Hematopoietic multipotent progenitor cell treated with erythropoietin and hydrocortisone succinate and interleukin-3 and kit ligand, for 15 days (in vitro differentiated cells): Measurements from ENCODE around the gene SPAG9.
"Not testable (repeated sequence)": the region's sequence is repeated elsewhere in the genome, so short reads cannot be mapped to it uniquely, and the experiment has no call there.

Source experiments
- DNase-seq: peaks from one replicate; pipeline ENCODE4 v3.0.0-alpha.2; 2015; ENCODE audit warnings: low spot score

The SPAG9 gene

GRCh38 chr17:51142597-51142996, 21.9 kb upstream of the SPAG9 start:
- DNase-seq: no peak

GRCh38 chr17:51135956-51136355, 15.3 kb upstream of the SPAG9 start:
- DNase-seq: no peak

- no peak for DNase-seq
These were observed 12.7 kb upstream of the SPAG9 start for GRCh38 chr17:51133365-51133764.

- no peak for DNase-seq
These were observed 12.3 kb upstream of the SPAG9 start for GRCh38 chr17:51132964-51133319.

- DNase-seq: peak; percentile 91
These were observed 7.4 kb upstream of the SPAG9 start for GRCh38 chr17:51128076-51128475.

GRCh38 chr17:51124640-51125503, 4.2 kb upstream of the SPAG9 start:
- no peak for DNase-seq

- peak; percentile 20 for DNase-seq
These were observed 1.9 kb upstream of the SPAG9 start for GRCh38 chr17:51122473-51123115.

- DNase-seq: peak; percentile 93
These were observed 1.2 kb upstream of the SPAG9 start for GRCh38 chr17:51121620-51122472.

- DNase-seq: no peak
These were observed 320 bp downstream of the SPAG9 start for GRCh38 chr17:51120357-51120738.

GRCh38 chr17:51119415-51120356, 982 bp downstream of the SPAG9 start:
- peak; percentile 60 for DNase-seq

- DNase-seq: peak; percentile 76
These were observed 2.1 kb downstream of the SPAG9 start for GRCh38 chr17:51118330-51119195.

- DNase-seq: no peak
These were observed 5.5 kb downstream of the SPAG9 start for GRCh38 chr17:51115179-51115578.

GRCh38 chr17:51112303-51113222, 8.1 kb downstream of the SPAG9 start:
- DNase-seq: not testable (repeated sequence)

GRCh38 chr17:51107778-51108177, 12.9 kb downstream of the SPAG9 start:
- no peak for DNase-seq

- no peak for DNase-seq
These were observed 17.2 kb downstream of the SPAG9 start for GRCh38 chr17:51103451-51103850.

- DNase-seq: no peak
These were observed 17.6 kb downstream of the SPAG9 start for GRCh38 chr17:51103050-51103449.

GRCh38 chr17:51097708-51098446, 22.8 kb downstream of the SPAG9 start:
- no peak for DNase-seq

GRCh38 chr17:51091635-51092034, 29.0 kb downstream of the SPAG9 start:
- DNase-seq: peak; percentile 1

- DNase-seq: not testable (repeated sequence)
These were observed 31.8 kb downstream of the SPAG9 start for GRCh38 chr17:51088868-51089267.
